HAP-1 (cell line): ENCODE measurements around the gene CHAC1.

Experiments used
- DNase-seq, 2 experiments: peaks; one replicate each; pipeline ENCODE4 v3.0.0-alpha.2; 2016 to 2020; ENCODE audit warnings: low spot score in 2 of 2
- H3K27me3 ChIP-seq: fragments of 250-450 bp; sonication (Bioruptor Pico); 2 replicates; pipeline ENCODE4 v1.5.1; 2020; ENCODE audit warnings: low read depth, mild to moderate bottlenecking, moderate library complexity
- H3K36me3 ChIP-seq: fragments of 250-450 bp; sonication (Bioruptor Pico); replicated peaks from 2 replicates; pipeline ENCODE4 v1.5.1; 2020; ENCODE audit warnings: mild to moderate bottlenecking
- H3K4me1 ChIP-seq: fragments of 250-450 bp; sonication (Bioruptor Pico); 2 replicates; pipeline ENCODE4 v1.5.1; 2020; ENCODE audit warnings: mild to moderate bottlenecking
- H3K4me3 ChIP-seq: fragments of 250-450 bp; sonication (Bioruptor Pico); 2 replicates; pipeline ENCODE4 v1.5.1; 2020; ENCODE audit warnings: mild to moderate bottlenecking, moderate library complexity
- H3K9me3 ChIP-seq: fragments of 250-450 bp; sonication (Bioruptor Pico); 2 replicates; pipeline ENCODE4 v1.5.1; 2020; ENCODE audit warnings: mild to moderate bottlenecking, moderate library complexity
- in situ Hi-C: fragments of 300-500 bp; cut with MboI; formaldehyde crosslinking; loops from 3 replicates; pipeline ENCODE4 v1.14.3; 2020; ENCODE audit warnings: low sequenced_read_pairs, inconsistent platforms, mixed read lengths

The CHAC1 gene

DNA sequence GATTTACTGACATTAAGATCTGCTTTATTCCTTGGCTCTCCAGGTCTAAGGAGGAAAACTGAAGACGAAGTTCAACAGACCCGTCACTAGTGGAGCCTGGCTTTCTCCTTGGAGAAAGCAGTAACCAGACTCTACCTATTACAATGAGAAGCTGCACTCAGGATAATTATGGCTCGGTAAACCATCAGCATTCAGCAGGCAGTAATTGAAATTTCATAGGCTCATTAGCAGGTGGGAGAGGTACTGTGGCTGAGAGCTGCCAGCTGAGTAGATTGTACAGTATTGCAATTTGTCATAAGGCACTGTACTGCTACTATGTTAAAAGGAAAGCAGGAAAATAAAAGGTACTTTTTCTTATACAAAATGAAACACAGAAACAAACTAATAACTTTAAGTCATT is 51.2 kb downstream of the CHAC1 start:
- Histone ChIP-seq H3K4me1 (peaks cover 7% of the 10 kb centered on the region), H3K27me3 (no peaks in the 10 kb centered on the region), H3K36me3 (peaks cover 31% of the 10 kb centered on the region), H3K4me3 (no peak overlapping the region), H3K9me3 (no peaks in the 10 kb centered on the region)
- no peak for DNase-seq
- in situ Hi-C loops: no loop called here
